GM19239 (cell line): Measurements from ENCODE around the gene DQX1.

Experiments used
- DNase-seq: peaks from one replicate; pipeline ENCODE4 v3.0.0; 2011; ENCODE audit warnings: low spot score; ENCODE audit not compliant: insufficient read length
- FAIRE-seq: peaks from 2 replicates; lab custom pipeline; 2011; peaks lifted over from hg19 to GRCh38; lab: Jason Lieb, UNC

Gene DQX1

DNA sequence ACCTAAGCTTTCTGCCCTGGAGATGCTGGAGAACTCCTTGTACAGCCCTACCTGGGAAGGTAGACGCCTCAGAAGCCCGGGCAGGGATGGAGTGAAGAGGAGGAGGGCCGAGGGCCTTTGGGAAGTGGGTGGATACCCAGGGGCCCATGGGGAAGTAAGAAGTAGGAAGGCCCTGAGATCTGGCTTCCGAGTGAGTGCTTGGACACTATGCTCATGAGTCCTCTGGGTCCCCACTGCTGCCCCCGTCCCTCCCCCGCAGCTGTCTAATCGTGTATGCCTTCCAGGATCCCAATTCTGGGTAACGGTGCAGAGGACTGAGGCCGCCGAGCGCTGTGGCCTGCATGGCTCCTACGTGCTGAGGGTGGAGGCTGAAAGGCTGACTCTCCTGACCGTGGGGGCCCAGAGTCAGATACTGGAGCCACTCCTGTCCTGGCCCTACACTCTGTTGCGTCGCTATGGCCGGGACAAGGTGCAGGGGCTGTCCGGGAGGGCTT lies 29.6 kb upstream of the DQX1 start:
- DNase-seq (no peak), FAIRE-seq (no peak)

DNA sequence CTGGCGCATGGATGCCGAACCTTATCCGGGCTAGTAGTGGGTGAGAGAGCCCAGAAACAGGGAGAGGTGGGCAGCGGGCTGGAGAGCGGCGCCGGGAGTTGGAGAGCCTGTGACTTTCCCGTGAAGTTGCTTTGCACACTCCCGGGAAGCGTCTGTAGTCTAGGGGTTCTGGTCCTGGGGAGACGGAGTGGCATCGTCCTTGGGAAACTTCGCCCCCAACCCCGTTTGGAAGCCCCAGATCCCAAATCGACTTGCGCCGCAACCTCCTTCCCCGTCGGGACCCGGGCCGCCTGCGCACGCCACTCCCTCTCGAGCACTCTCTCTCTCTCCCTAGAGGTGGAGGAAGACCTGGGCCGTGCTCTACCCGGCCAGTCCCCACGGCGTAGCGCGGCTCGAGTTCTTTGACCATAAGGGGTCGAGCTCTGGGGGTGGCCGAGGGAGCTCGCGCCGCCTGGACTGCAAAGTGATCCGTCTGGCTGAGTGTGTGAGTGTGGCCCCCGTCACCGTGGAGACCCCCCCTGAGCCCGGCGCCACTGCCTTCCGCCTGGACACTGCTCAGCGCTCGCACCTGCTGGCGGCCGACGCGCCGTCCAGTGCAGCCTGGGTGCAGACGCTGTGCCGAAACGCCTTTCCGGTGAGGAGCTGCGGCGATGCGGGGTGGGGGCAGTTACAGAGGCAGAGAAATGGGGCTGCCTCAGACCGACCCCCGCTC lies 28.9 kb upstream of the DQX1 start:
- FAIRE-seq = peak; percentile 88
- DNase-seq = peak; percentile 63

DNA sequence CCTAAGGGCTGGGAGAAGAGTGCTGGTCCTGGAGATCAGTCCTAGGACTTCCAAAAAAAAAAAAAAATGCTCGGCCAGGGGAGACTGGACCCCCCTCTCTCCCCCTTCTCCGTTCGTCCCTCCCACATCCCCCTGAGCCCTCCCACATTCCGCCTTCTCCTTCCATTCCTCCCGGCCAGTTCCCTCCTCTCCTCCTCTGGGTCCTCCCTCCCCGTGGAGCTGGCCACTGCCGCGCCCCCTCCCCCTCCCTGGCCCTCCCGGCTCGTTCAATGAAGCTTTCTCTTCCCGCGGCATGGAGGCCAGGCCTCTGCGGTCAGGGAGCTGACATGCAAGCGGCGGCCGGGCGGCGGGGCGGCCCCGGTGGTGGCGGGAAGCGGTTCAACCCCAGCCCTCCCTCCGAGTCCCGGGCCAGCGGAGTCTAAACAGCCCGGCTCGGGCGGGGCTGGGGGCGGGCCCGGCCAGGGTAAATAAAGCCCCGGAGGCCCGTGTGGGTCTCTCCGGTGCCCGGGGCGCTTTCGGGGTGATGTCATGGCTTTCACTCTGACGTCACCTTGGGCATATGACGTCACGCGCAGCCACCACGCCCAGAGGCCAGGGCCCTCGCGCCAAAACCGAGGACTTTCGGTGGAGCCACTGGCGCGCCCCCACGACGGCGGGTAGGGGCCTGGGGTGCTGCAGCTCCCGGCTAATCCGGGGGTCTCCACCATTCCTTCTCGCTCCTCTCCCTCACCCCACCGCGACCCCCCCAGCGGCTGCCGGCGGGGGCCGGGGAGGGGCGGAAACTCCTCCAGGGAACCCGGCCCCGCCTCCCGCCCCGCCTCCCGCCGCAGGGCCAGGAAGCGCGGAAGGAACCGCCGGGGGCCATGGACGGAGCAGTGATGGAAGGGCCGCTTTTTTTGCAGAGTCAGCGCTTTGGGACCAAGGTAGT lies 28.1 kb upstream of the DQX1 start, which contains the start of the genes DOK1 and LOXL3:
DOK1 (plus strand) TSS at position 829 of the 928 bp plus-strand sequence; CDS start at position 864, 35 bp downstream.
LOXL3 (minus strand) TSS at position 51 of the 928 bp plus-strand sequence. CDS start 1,308 bp downstream, outside the sequence.
- FAIRE-seq (peak; percentile 87), DNase-seq (peak; percentile 75)

DNA sequence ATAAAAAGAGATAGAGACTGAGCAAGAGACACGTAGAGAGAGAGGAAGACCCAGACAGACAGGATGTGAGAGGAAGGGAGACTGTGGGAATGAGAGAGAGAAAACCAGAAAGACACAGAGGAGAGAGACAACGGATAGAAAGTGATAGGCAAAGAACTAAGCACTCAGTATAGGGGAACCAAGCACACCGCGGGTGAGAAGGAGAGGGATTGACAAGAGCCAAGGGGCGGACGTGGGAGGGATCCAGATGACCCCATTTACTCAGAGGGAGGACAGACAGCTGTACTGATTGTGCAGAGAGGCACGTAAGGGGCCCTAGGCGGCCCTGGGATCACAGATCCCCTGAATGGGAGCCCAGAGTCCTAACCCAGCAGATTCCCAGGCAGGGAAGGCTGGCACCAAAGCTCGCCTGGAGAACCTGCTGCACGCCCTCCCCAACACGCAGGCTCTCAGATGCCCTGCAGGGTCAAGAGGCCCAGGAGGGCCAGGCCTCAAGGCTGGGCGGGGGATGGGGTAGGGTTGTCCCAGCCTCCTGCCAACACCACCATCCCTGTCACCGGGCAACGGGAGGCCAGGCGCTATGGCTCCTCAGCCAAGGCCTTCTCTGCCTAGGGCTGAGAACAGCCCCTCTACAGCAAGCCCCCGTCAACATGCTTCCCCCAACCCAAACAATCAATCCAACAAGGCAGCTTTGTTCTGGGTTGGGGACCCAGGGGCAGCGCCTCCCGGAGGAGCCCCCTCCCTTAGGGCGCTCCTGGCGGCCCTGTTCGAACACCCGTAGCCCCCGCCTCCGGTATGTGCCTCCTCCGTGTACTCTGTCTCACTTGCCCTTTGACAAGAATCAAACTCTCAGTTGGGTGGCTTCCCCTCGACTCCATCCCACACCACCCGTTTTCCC lies 27.1 kb upstream of the DQX1 start:
- FAIRE-seq (peak; percentile 68), DNase-seq (no peak)

DNA sequence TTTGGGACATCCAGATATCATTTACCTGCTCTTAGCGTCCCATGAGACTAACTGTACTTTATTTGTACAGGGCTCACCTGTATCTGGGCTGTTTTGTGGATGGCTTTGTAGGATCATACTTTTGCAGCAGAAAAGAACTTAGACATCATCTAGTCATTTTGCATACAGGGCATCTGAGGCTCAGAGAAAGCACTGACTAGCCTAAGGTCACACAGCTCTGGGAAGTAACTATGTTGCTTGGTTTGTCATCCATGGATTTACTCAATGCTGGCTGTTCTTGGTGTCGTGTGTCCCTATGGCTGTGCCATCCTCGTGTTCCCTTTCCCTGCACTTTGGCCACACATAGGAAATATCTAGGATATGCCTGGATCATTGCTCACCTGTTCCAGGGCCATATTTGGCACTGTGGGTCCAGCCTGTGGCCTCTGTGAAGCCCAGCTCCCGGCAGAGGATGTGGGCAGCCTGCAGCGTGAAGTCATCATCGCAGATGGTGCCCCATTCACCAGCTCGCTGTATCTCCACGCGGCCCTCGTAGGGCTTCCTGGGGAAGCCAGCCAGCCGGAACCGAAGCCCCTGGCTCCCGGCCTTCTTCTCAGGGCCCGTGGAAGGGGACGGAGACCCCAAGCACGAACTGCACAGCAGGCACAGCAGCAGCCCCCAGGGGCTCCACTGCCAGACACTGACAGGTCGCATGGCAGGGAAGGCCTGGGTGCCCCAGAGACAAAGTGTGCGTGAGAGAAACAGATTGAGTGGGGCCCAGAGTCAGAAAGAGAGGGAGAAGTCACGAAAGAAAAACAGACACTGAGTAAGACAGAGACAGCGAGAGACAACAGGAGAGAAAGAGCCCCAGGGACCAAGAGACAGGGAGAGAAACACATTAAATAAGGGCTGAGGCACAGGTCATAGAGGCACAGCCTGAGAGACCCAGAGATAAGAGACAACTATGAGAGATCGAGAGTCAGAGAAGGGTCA lies 26.2 kb upstream of the DQX1 start:
- peak; percentile 28 for FAIRE-seq
- no peak for DNase-seq

DNA sequence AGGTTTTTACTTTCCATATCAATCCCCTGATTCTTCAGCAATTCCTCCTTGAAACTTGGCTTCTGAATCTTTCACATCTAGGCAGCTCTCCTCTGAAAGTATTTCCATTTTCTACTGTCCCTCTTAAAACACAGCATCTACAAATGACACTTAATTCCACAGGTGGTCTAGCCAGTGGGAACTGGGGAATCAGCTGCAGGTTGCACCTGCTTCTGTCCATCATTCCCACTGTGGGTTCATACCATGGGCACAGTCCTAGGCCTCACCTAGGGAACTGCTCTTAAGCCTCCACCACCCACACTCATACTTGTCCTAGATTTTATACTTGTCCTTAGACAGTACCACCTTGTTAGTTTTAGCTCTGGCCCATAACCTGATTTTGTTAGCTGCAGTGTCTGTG lies 25.5 kb upstream of the DQX1 start:
- DNase-seq (no peak), FAIRE-seq (no peak)

DNA sequence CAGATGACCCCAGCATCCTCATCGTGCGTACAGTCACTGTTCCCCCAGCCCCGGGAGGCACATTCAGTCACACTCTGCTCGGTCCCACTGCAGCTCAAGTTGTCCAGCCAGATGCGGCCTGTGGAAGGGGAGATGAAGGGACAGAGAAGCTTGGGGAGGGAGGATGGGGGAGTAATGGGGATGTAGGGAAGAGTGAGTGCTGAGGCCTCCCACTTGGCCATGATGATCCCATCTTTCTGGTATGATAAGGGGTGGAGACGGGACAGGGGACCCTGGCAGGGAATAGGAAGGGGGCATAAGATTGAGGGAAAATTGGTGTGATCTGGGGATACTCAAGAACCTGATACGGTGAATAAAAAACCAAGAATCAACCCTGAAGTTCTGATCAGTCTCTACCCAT lies 24.2 kb upstream of the DQX1 start:
- FAIRE-seq = no peak
- DNase-seq = no peak

DNA sequence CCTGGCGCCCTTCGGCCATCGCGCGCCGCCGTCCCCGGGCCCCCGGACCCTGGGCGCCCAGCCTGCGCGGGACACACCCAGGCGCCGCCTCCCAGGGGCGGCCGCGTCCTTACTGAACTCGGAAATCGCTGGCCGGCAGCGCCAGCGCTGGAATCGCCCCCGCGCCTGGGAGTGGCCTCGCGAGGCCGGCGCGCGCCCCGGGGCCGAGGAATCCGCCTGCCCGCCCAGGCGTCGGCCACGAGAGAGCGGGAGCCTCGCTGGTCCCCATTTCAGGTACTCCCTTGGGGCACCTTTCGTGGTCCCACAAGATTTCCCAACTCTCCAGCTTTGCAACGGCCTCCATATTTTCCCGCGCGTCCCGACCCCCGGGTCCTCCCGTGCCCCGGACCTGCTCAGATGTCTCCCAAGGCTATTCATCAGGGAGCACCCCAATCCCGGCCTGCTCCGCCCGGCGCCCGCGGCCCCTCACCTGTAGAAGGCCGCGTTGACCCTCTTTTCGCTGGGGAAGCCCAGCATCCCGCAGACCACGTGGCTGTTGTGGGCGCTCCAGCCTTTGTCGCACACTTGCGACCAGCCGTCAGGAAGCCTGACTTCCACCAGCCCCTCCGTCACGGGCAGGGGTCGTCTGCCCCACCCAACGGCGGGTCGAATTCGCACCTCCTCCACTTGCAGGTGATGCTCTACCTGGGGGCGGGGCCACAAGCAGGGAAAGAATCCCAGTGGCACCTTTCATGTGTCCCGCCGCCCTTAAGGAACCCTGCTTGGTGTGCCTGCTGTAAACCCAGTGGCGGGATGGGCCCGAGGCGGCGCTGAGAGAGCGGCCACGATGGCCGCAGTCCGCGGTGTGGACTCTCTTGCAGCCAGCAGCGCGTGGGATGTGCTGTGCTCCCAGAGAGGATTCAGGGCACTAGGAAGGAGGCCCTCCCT lies 23.1 kb upstream of the DQX1 start:
- DNase-seq (no peak), FAIRE-seq (no peak)

DNA sequence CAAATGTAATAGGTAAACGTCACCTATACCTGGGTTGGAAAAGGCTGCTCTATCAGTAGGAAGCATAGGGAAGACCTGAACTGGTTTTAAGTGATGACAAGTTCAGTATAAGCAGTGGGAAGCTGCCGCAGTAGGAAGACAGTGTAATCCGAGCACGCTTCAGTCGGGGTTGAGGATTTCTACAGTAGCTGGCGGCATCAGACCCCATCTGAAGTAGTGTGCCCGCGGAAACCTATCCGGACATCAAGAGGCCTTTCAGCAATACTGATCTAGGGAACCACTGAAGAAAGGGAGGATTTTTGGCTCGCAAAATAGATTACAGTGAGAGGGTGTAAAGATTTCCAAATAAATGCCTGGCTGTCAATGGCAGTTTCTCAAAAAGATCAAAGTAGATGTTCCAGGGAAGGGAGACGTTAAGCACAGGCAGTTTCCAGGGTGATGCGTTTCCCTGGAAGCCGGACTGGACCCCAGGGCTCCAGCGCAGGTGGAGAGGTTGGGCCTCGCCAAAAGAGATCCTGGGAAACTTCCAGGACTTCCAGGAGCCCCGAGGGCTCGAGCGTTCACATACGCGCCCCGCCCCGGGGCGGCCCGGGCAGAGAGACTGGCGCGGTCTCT lies 22.4 kb upstream of the DQX1 start:
- no peak for DNase-seq
- no peak for FAIRE-seq

DNA sequence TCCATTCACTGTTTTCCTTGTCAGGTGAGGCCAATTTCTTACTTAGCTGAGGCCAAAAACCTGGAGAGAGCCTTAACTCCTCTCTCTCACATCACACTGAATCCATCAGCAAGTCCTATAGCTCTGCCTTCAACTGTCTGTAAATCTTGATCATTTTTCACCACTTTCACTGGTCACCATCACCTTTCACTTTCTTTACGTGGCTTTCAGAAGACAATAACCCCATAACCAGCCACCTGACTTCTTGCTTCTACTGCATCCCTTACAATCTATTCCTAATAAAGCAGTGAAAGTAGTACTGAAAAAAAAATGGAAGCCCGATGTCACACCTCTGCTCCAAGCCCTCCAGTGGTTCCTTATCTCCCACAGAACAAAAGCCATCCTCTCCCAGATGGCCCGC lies 20.0 kb upstream of the DQX1 start:
- DNase-seq = no peak
- FAIRE-seq = no peak

DNA sequence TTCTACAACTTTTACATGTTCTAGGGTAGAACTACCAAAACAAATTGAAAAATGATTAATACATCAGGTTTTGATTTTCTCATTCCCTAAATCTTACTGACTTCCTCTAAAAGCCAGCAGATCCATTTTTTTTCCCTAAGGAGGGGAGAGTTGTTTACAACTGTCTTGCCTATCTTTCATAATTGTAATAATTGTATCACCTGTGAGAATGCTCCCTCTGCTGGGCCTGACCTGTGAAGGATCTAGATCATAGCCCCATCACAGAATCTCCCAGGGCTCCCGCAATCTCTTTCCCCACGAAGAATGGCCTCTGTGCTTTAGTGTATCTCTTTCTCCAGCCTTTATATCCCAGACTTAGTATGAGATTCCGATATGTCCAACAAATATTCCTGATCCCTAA lies 18.6 kb upstream of the DQX1 start:
- no peak for FAIRE-seq
- no peak for DNase-seq

DNA sequence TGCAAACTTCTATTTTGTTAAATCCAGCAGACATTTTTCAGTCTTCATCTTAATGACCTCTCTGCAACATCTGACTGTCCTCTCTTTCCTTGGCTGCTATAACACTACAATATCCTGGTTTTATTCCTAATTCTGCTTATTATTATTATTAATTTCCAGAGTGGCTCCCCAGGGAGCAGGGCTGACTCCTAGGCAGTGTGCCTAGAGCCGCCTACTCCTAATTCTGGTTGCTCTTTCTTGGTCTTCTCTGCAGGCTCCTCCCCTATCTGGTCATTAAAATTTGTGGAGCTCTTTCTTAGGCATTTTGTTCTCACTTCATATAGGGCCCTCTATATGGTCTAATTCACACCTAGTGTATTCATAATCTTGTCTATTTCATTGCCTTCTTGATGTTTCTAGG lies 16.9 kb upstream of the DQX1 start:
- DNase-seq = no peak
- no peak for FAIRE-seq

DNA sequence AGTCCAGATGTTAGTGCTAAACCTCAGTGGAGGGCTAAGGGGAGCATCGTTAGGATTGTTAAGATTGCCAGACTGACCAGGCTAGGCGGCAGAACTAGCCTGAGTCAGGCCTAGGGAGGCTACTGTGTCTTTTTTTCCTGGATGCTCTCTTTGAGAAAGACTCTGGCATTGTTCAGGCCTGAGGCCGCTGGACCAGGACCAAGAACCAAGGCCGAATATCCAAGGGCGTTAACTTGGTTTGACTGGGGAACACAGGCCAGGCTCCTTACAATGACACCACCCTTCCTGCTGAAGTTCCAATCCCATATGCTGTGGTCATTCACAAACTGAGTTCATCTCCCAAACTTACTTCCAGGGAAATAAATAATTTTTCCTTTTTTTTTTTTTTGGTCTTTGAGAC lies 14.3 kb upstream of the DQX1 start:
- no peak for DNase-seq

DNA sequence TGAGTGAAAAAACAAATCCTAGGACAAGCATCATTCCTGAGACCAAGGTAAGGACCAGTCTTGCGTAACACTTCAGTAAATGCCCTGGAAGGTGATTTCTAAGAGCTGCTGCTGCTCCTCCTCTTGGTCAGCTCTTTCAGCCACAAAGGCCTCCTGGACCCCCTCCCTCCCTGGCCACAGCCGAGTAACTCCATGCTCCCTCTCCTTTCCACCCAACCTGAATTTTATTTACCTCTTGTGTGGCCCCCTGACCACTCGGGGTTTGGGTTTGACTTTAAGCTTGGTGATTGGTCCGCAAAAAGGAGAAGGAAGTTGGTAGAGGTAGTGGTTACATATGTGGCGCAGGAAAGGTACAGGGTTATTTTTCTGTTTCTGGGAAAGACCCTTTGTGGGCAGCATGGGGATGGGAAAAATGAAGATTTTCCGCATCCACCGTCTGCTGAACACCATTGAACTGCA lies 12.9 kb upstream of the DQX1 start:
- peak; percentile 74 for FAIRE-seq

More for the DNA sequence above, 14.3 kb upstream of the DQX1 start:
- no peak for FAIRE-seq

DNA sequence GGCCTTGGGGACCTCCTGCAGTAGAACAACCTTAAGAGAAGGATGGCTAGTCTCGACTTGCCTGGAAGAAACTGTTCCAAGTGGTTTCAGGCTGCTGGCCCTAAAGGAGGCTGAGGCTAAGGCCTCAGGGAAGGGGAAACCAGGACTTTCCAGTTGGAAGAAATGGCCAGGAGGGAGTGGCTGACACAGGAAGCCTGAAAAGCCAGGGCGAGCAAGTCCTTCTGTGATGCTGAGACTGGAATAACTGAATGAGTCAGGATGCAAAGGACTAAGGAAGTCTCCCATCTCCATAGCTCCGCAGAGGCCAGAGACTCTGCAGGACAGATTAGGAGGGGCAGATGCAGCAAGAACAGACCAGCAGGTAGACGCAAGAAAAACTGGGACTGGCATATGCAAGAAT lies 11.1 kb upstream of the DQX1 start:
- DNase-seq (no peak), FAIRE-seq (no peak)

More for the DNA sequence above, 12.9 kb upstream of the DQX1 start:
- no peak for DNase-seq

DNA sequence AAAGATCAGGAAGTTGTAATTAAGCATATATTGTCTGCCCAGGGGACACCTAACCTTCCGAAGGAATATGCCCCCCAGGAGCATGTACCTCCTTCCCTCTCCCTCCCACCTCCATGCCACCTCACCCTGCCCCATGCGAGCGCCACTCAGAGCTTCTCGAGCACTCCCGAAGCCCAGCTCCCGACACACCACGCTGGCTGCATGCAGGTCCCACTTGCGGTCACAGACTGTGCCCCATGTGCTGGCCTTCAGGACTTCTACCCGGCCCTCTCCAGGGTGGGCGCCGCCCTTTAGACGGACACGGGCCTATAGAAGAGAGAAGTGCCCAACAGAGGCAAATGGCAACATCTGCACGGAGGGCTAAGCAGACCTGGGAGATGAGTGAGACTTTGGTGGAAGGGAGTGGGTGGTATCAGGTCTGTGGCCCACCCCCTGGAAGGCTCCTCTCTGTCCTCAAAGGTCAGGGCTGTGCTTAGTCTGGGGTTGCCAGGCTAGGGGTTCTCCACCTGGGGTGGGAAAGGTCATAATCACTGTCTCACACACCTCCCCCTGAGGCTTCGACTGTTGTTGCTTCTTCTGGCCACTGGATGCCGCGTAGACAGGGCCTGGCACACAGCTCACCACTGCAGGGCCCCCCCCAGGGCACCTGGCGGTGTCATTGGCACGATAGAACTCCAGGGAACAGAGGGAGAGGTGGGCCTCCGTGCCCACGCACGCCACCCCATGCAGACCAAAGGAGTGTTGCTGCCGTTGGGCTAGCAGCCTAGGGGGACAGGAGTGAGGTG lies 10.3 kb upstream of the DQX1 start:
- DNase-seq (no peak), FAIRE-seq (no peak)
